CD4-positive, alpha-beta T cell (primary cell): ENCODE measurements around the gene PDLIM4. TPM values are rescaled to one million over a fixed set of nuclear protein-coding genes. Genes with fewer than 3 reads are reported as not detected.

ENCODE experiments used
- ATAC-seq: fragments of 200-7000 bp; cut with Tn5 transposase; one replicate; pipeline ENCODE4 v1.10.0; 2022; ENCODE audit warnings: mild to moderate bottlenecking; ENCODE audit not compliant: poor library complexity
- CTCF ChIA-PET: fragments of 350-600 bp; sonication (Branson Sonifier 250); formaldehyde crosslinking; loops from one replicate; lab custom pipeline; 2021; ENCODE audit warnings: antibody characterized with exemption, inconsistent platforms; lab: Charles Lee
- POLR2A ChIA-PET: fragments of 350-600 bp; sonication (Branson Sonifier 250); formaldehyde crosslinking; loops from one replicate; lab custom pipeline; 2021; ENCODE audit warnings: antibody characterized with exemption, inconsistent platforms; lab: Charles Lee
- DNase-seq, 14 experiments: peaks; one replicate each; pipeline ENCODE4 v3.0.0-alpha.2; 2013 to 2020; ENCODE audit warnings: mixed read lengths in 2 of 14
- H3K27ac ChIP-seq, 2 donors: one replicate each; pipeline versions ENCODE4 v1.5.1 to v1.7.0; 2013; ENCODE audit warnings: low read length in 2 of 2, low read depth in 1 of 2, mild to moderate bottlenecking in 1 of 2
- H3K27me3 ChIP-seq, 2 experiments: 1 replicate in 1 of 2; 2 replicates in 1 of 2; pipeline versions ENCODE4 v1.6.1 to v1.7.0; 2013; ENCODE audit warnings: low read length in 2 of 2, control low read depth in 1 of 2, mild to moderate bottlenecking in 1 of 2, moderate library complexity in 1 of 2; ENCODE audit not compliant: insufficient read depth in 2 of 2, control insufficient read depth in 1 of 2
- H3K36me3 ChIP-seq: one replicate; pipeline ENCODE4 v1.6.1; 2013; ENCODE audit warnings: low read length, control low read depth; ENCODE audit not compliant: insufficient read depth
- H3K4me1 ChIP-seq: one replicate; pipeline ENCODE4 v1.6.1; 2013; ENCODE audit warnings: low read length, control low read depth; ENCODE audit not compliant: insufficient read depth
- H3K4me3 ChIP-seq: one replicate; pipeline ENCODE4 v1.5.1; 2013; ENCODE audit warnings: mild to moderate bottlenecking, low read length, moderate library complexity
- H3K9me3 ChIP-seq, 2 experiments: 1 replicate in 1 of 2; 2 replicates in 1 of 2; pipeline versions ENCODE4 v1.6.1 to v1.7.0; 2013; ENCODE audit warnings: low read length in 2 of 2, mild to moderate bottlenecking in 2 of 2, control low read depth in 1 of 2, moderate library complexity in 1 of 2; ENCODE audit not compliant: control insufficient read depth in 1 of 2, insufficient read depth in 1 of 2
- H3K27ac Mint-ChIP-seq: one replicate; pipeline ENCODE4 v1.8.0; 2020; ENCODE audit warnings: mixed read lengths
- H3K27me3 Mint-ChIP-seq: one replicate; pipeline ENCODE4 v1.8.0; 2021; ENCODE audit warnings: mixed read lengths
- H3K36me3 Mint-ChIP-seq: one replicate; pipeline ENCODE4 v1.8.0; 2021; ENCODE audit warnings: low read depth, mixed read lengths
- H3K4me1 Mint-ChIP-seq: one replicate; pipeline ENCODE4 v1.8.0; 2021; ENCODE audit warnings: low read depth, mixed read lengths
- H3K4me3 Mint-ChIP-seq: one replicate; pipeline ENCODE4 v1.8.0; 2020; ENCODE audit warnings: mild to moderate bottlenecking, mixed read lengths
- H3K9me3 Mint-ChIP-seq: one replicate; pipeline ENCODE4 v1.8.0; 2020; ENCODE audit warnings: mixed read lengths
- CTCF ChIP-seq: fragments of 200-600 bp; IDR thresholded peaks from one replicate; pipeline ENCODE4 v1.8.0; 2022; ENCODE audit warnings: antibody characterized with exemption, mild to moderate bottlenecking
- intact Hi-C, 2 experiments: fragments of 100-400 bp; cut with DNase I in 1 of 2; cut with micrococcal nuclease in 1 of 2; formaldehyde crosslinking; loops; one replicate each; pipeline versions ENCODE4 v1.15.1 to v1.9.0; 2023 to 2025; cut with DNase I, micrococcal nuclease
- total RNA-seq, 174 experiments: library from RNA in 2 of 174; stranded (reverse) in 2 of 174; gene quantifications; one replicate each; pipeline ENCODE4 v1.2.3 and lab custom pipeline; 2021 to 2026

PDLIM4 gene
- total RNA-seq, 2 experiments from 2014 or later, result not detected

- intact Hi-C loops, result no loop called here
- DNase-seq (no peak), ATAC-seq (no peak)
- H3K27me3 Mint-ChIP-seq, result no peaks in the 10 kb centered on the region
- Histone ChIP-seq H3K27ac (no peak overlapping the region), H3K4me3 (no peak overlapping the region), H3K4me1 (no peaks in the 10 kb centered on the region), H3K36me3 (no peaks in the 10 kb centered on the region), H3K27me3 (no peaks in the 10 kb centered on the region), H3K9me3 (peaks cover 8% of the 10 kb centered on the region in 2 experiments)
- no peak for TF ChIP-seq CTCF
- CTCF ChIA-PET, result no interaction called here
- POLR2A ChIA-PET, result no interaction called here
- no peaks in the 10 kb centered on the region for H3K4me1 Mint-ChIP-seq
- H3K36me3 Mint-ChIP-seq, result peaks cover 6% of the 10 kb centered on the region
- H3K9me3 Mint-ChIP-seq, result peaks cover 11% of the 10 kb centered on the region
- no peak overlapping the region for H3K27ac Mint-ChIP-seq
- H3K4me3 Mint-ChIP-seq, result no peak overlapping the region
These were observed 47.9 kb downstream of the PDLIM4 start for GRCh38 chr5:132305420-132305819.

DNA sequence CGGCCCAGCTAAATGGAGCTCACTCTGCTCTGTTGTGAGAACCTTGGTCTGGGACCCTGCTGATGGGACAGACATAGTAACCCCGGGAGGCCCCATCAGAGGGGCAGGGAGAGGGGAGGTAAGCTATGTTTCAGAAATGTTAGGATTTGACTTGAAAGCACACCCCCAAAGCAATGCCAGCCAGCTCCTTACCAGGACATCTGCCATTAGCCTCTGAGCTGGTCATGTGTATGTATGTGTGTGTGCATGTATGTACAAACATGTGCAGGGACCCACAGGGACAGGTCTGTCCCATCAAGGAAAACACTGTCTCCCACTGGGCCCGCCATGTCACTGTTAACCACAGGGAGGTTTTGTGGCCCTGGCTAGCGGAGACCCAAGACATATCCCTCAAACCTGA, 51.2 kb downstream of the PDLIM4 start:
- ATAC-seq (no peak), DNase-seq (no peak)
- no peak for TF ChIP-seq CTCF
- no peak overlapping the region for H3K27ac ChIP-seq
- no peaks in the 10 kb centered on the region for H3K27me3 ChIP-seq
- no peak overlapping the region for H3K27ac Mint-ChIP-seq
- H3K36me3 Mint-ChIP-seq, result peaks cover 6% of the 10 kb centered on the region
- H3K4me3 Mint-ChIP-seq, result no peak overlapping the region
- intact Hi-C loops, result no loop called here
- ChIA-PET CTCF (interaction anchor here (0.6 to 0.7 kb wide), 2 partner anchors 15 to 37 kb away, joined by 3 to 5 read pairs; partner anchors contain the start of gene SLC22A4), POLR2A (no interaction called here)
- H3K9me3 ChIP-seq, result peaks cover 8% of the 10 kb centered on the region in 2 experiments
- H3K9me3 Mint-ChIP-seq, result peaks cover 11% of the 10 kb centered on the region
- no peaks in the 10 kb centered on the region for H3K4me1 ChIP-seq
- no peaks in the 10 kb centered on the region for H3K4me1 Mint-ChIP-seq
- H3K36me3 ChIP-seq, result no peaks in the 10 kb centered on the region
- no peak overlapping the region for H3K4me3 ChIP-seq
- no peaks in the 10 kb centered on the region for H3K27me3 Mint-ChIP-seq

DNA sequence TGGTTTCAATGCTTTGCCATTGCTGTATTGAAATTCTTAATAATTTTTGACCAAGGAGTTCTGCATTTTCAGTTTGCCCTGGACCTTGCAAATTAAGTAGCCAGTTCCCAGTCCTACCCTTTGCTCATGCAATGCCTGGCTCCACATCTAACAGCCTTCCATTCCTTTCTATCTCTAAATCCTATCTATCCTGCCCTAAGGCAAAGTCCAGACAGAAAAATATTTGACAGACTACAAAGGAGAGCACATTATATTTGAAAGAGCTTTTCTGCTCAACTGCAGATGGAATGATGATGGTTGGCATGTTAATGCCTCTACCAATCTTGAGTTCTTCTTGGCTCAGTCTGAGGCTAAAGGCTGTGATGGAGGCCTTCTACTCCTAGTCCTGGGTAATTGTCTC, 52.2 kb downstream of the PDLIM4 start:
- ATAC-seq (no peak), DNase-seq (no peak)
- Histone ChIP-seq H3K4me3 (no peak overlapping the region), H3K4me1 (no peaks in the 10 kb centered on the region), H3K27ac (no peak overlapping the region), H3K9me3 (peaks cover 3 to 6% of the 10 kb centered on the region in 2 experiments), H3K36me3 (no peaks in the 10 kb centered on the region), H3K27me3 (no peaks in the 10 kb centered on the region)
- no peak for TF ChIP-seq CTCF
- H3K27me3 Mint-ChIP-seq, result no peaks in the 10 kb centered on the region
- H3K36me3 Mint-ChIP-seq, result peaks cover 6% of the 10 kb centered on the region
- intact Hi-C loops, result no loop called here
- POLR2A ChIA-PET, result no interaction called here
- peaks cover 8% of the 10 kb centered on the region for H3K9me3 Mint-ChIP-seq
- CTCF ChIA-PET, result no interaction called here
- H3K4me3 Mint-ChIP-seq, result no peak overlapping the region
- no peaks in the 10 kb centered on the region for H3K4me1 Mint-ChIP-seq
- H3K27ac Mint-ChIP-seq, result no peak overlapping the region
